ENCODE results near the gene TMEM184B. TPM values are rescaled to one million over a fixed set of nuclear protein-coding genes. Genes with fewer than 3 reads are reported as not detected.
"Not testable (repeated sequence)": the region's sequence is repeated elsewhere in the genome, so short reads cannot be mapped to it uniquely, and the experiment has no call there.

TMEM184B gene
- total RNA-seq, 2 experiments from 2014 or later: 24.4 to 26.6 TPM

DNA sequence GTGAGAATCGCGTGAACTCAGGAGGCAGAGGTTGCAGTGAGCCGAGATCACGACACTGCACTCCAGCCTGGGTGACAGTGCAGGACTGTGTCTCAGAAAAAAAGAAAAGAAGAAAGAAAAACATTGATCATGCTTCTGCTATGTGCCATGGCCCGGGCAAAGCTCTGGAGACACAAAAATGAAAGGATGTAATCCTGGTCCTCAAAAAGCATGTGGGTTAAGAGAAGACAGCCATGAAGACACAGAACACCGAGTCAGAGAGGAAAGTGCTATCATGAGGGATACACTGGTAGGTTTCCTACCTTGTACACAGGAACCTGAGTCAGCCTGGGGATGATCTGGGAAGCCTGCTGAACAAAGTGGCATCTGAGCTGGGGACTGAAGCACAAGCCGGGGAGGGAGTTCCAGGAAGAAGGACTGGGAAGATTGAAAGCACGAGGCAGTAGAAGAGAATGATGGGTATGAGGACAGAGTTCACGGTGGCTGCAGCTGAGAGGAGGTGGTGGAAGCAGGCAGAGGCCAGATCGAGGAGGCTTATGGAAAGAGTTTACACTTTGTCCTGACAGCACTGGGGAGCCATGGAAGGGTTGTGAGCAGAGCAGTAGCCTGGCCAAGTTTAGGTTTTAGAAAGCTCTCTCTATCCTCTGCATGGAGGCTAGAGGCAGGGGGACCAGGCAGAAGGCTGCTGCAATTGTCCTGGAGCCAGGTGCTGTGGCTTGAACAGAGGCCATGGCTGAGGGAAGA lies 80.9 kb downstream of the TMEM184B start:
- Mint-ChIP-seq H3K4me3 (no peak overlapping the region), H3K4me1 (ENCODE audit: low read depth) (peaks cover 3% of the 10 kb centered on the region), H3K27ac (no peak overlapping the region), H3K36me3 (no peaks in the 10 kb centered on the region), H3K27me3 (peaks cover 3% of the 10 kb centered on the region), H3K9me3 (no peaks in the 10 kb centered on the region)
- ChIA-PET CTCF (no interaction called here), POLR2A (no interaction called here)
- intact Hi-C loops (cut with micrococcal nuclease): no loop called here
- DNase-seq: no peak

DNA sequence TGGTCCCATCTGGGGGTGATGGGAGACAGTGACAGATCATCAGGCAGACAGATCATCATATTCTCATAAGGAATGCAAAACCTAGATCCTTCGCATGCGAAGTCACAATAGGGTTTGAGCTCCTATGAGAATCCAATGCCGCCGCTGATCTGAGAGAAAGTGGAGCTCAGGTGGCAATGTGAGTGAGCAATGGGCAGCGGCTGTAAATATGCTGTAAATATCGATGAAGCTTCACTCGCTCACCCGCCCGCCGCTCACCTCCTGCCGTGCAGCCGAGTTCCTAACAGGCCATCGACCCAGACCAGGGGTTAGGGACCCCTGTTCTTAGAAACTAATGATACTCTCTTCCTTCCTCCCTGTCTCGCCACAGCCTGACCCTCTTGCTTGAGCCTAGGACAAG lies 81.8 kb downstream of the TMEM184B start:
- no peak for DNase-seq
- H3K4me1 Mint-ChIP-seq (ENCODE audit: low read depth): peaks cover 3% of the 10 kb centered on the region
- H3K27me3 Mint-ChIP-seq: peaks cover 3% of the 10 kb centered on the region
- H3K9me3 Mint-ChIP-seq: no peaks in the 10 kb centered on the region
- H3K36me3 Mint-ChIP-seq: no peaks in the 10 kb centered on the region
- CTCF ChIA-PET: no interaction called here
- POLR2A ChIA-PET: interaction anchor here (1.1 kb wide), 1 partner anchor 9 kb away, joined by 3 read pairs; the partner anchor contains the start of gene PLA2G6
- intact Hi-C loops (cut with micrococcal nuclease): no loop called here
- H3K4me3 Mint-ChIP-seq: no peak overlapping the region
- H3K27ac Mint-ChIP-seq: no peak overlapping the region

DNA sequence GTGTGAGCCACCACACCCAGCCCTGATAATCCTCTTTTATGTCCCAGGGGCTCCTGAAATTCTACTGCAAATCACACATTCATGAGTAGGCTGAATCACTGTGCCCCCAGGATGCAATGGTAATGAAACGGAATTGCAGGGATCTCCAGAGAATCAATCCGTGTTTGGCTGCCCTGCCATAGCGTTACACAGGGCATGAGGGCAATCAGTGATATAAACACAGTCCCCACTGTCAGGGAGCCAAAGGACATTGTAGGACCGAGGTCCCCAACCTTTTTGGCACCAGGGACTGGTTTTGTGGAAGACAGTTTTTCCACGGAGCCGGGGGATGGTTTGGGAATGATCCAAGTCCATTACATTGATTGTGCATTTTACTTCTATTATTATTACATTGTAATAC lies 82.2 kb downstream of the TMEM184B start:
- ChIA-PET CTCF (interaction anchor here (0.7 kb wide), 1 partner anchor 225 kb away, joined by 3 read pairs; no protein-coding TSS in a partner anchor), POLR2A (interaction anchor here (1.1 kb wide), 1 partner anchor 9 kb away, joined by 3 read pairs; the partner anchor contains the start of gene PLA2G6)
- Mint-ChIP-seq H3K27ac (no peak overlapping the region), H3K4me1 (ENCODE audit: low read depth) (peaks cover 3% of the 10 kb centered on the region), H3K27me3 (peaks cover 3% of the 10 kb centered on the region), H3K9me3 (no peaks in the 10 kb centered on the region), H3K36me3 (no peaks in the 10 kb centered on the region), H3K4me3 (no peak overlapping the region)
- intact Hi-C loops (cut with micrococcal nuclease): no loop called here
- DNase-seq: no peak

DNA sequence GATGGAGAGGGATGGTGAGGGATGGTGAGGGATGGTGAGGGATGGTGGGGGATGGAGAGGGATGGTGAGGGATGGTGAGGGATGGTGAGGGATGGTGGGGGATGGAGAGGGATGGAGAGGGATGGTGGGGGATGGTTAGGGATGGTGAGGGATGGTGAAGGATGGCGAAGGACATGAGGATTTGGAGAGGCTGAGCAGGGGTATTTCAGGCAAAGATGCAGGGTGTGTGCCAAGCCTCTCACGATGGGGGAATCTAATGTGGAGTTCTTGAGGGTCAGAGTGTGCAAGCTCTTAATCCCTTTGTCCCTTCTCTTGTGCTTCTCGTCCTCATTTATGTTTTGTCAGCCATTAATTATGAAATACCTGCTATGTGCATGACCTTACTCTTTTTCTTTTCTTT lies 83.7 kb downstream of the TMEM184B start:
- Mint-ChIP-seq H3K36me3 (no peaks in the 10 kb centered on the region), H3K9me3 (no peaks in the 10 kb centered on the region), H3K4me1 (ENCODE audit: low read depth) (no peaks in the 10 kb centered on the region), H3K27me3 (peaks cover 3% of the 10 kb centered on the region), H3K4me3 (no peak overlapping the region), H3K27ac (no peak overlapping the region)
- intact Hi-C loops (cut with micrococcal nuclease): no loop called here
- no peak for DNase-seq
- ChIA-PET CTCF (no interaction called here), POLR2A (no interaction called here)

DNA sequence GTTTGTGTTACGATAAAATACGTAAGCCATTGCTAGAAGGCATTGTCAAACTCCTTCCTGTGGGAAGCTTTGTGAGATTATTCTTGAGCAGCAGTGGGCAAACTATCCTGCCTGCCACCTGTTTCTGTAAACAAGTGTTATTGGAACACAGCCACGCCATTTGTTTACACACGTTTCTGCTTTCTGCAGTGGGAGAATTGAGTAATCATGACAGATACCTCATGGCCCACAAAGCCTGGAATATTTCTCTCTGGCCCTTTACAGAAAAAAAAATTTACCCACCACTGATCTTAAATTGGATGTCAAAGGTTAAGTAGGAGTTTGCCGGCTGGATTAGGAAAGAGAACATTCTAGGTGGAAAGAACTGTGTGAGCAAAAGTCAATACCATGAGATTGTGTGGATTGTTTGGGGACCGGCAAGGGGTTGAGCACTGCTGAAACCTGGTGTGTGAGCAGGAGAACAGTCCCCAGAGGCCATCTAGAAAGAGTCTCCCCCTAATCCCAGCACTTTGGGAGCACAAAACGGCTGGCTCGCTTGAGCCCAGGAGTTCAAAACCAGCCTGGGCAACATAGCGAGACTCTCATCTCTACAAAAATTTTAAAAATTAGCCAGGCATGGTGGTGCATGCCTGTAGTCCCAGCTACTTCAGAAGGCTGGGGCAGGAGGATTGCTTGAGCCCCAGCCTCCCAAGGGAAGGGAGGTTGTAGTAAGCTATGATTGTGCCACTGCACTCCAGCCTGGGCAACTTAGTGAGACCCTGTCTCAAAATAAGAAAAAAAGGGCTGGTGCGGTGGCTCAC lies 85.2 kb downstream of the TMEM184B start:
- POLR2A ChIA-PET: interaction anchor here (0.6 kb wide), 1 partner anchor 302 kb away, joined by 4 read pairs; no protein-coding TSS in a partner anchor
- Mint-ChIP-seq H3K9me3 (no peaks in the 10 kb centered on the region), H3K27me3 (no peaks in the 10 kb centered on the region), H3K4me1 (ENCODE audit: low read depth) (peaks cover 3% of the 10 kb centered on the region), H3K4me3 (no peak overlapping the region), H3K27ac (no peak overlapping the region), H3K36me3 (no peaks in the 10 kb centered on the region)
- intact Hi-C loops (cut with micrococcal nuclease): no loop called here
- no peak for DNase-seq
- CTCF ChIA-PET: interaction anchor here (1.3 kb wide), 1 partner anchor 43 kb away, joined by 3 read pairs; no protein-coding TSS in a partner anchor

DNA sequence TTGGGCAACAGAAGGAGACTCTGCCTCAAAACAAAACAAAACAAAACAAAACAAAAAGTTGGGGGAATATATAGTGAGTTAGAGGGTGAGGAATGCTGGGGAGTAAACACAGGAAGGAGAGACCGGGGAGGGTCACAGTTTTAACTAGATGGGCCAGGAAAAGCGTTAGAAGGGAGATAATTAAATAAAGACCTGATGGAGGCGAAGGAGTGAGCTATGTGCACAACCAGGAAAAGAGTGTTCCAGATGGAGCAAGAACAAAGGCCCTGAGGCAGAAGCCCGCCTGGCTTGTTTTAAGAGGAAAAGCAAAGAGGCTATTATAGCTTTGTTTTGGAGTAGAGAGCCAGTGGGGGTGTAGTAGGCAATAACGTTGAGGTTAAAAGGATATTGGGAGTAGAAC lies 86.4 kb downstream of the TMEM184B start:
- no peak for DNase-seq
- H3K36me3 Mint-ChIP-seq: no peaks in the 10 kb centered on the region
- H3K4me1 Mint-ChIP-seq (ENCODE audit: low read depth): peaks cover 6% of the 10 kb centered on the region
- intact Hi-C loops (cut with micrococcal nuclease): no loop called here
- H3K9me3 Mint-ChIP-seq: no peaks in the 10 kb centered on the region
- no peak overlapping the region for H3K27ac Mint-ChIP-seq
- ChIA-PET CTCF (interaction anchor here (1.0 to 1.3 kb wide), 2 partner anchors 8 to 44 kb away, joined by 3 read pairs; no protein-coding TSS in a partner anchor), POLR2A (no interaction called here)
- no peaks in the 10 kb centered on the region for H3K27me3 Mint-ChIP-seq
- H3K4me3 Mint-ChIP-seq: no peak overlapping the region

DNA sequence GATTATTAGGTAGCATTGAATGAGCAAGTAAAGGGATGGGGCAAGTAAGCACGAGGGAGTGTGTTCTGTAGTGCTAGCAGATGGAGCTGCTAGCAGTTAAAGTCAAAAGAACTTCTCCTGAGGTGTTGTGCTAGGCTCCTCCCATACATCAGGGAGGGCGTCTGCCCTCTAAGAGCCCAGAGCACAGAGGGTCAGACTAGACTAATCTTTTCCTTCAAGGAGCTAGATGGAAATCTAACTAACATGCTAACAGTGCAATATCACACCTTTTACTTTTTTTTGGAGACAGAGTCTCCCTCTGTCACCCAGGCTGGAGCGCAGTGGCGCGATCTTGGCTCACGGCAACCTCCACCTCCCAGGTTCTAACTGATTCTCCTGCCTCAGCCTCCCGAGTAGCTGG lies 88.0 kb downstream of the TMEM184B start:
- H3K4me1 Mint-ChIP-seq (ENCODE audit: low read depth): peaks cover 19% of the 10 kb centered on the region
- H3K4me3 Mint-ChIP-seq: no peak overlapping the region
- no peaks in the 10 kb centered on the region for H3K9me3 Mint-ChIP-seq
- no peak overlapping the region for H3K27ac Mint-ChIP-seq
- H3K27me3 Mint-ChIP-seq: no peaks in the 10 kb centered on the region
- H3K36me3 Mint-ChIP-seq: no peaks in the 10 kb centered on the region
- ChIA-PET POLR2A (no interaction called here), CTCF (no interaction called here)
- no peak for DNase-seq
- intact Hi-C loops (cut with micrococcal nuclease): loop anchor here (5.0 kb wide), 2 partner anchors 33 to 523 kb away; partner anchors contain the start of gene GTPBP1

DNA sequence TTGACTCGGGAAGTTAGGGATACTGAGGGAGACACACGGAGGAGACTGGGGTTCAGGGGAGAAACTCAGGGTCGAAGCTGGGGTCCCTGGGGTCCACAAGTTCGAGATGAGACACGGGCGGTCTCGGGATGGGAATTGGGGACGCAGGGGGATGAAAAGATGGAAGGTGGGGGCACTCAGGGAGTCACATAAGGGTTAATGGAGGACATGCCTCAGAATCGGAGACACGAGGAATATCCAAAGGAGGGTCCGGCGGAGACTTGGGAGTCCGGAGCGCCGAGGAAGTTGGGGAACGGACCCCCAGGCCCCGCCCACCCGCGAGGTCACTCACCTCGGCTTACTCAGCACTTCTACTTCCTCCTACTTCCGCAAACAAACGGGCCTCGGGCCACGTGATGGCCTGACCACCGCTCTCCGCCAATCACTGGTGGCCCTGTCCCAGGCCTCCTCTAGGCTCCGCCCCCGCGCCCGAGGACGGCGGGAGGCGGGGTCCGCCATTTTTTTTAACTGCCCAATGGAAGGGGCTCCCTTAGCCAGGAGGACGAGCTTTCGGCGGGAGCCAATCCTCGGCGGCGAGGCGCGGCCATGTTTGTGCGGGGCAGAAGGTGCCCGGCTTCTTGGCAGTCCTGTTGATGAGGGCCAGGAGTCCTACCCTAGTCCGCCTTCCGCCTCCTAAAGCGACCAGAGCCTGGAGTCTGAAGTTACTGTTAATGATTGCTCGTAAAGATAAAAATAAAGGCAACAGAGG lies 91.2 kb downstream of the TMEM184B start, which contains the start of gene PLA2G6:
TSS of gene PLA2G6 (minus strand) at position 378 of the 748 bp plus-strand sequence. CDS start 12,404 bp downstream, outside the sequence.
- DNase-seq: peak; percentile 99
- intact Hi-C loops (cut with micrococcal nuclease): loop anchor here (1.0 to 5.0 kb wide), 3 partner anchors 20 to 526 kb away; partner anchors contain the start of genes GTPBP1 and MAFF
- Mint-ChIP-seq H3K27ac (peak within 1 kb of the TSS; percentile 99), H3K9me3 (no peaks in the 10 kb centered on the region), H3K27me3 (no peaks in the 10 kb centered on the region), H3K36me3 (no peaks in the 10 kb centered on the region), H3K4me3 (peak within 1 kb of the TSS; percentile 86), H3K4me1 (ENCODE audit: low read depth) (peaks cover 44% of the 10 kb centered on the region)
- POLR2A ChIA-PET: interaction anchor here (0.5 to 1.6 kb wide), 6 partner anchors 9 to 524 kb away, joined by 3 to 10 read pairs (median 4); partner anchors contain the start of genes ANKRD54, GTPBP1 and MAFF
- CTCF ChIA-PET: interaction anchor here (1.0 to 1.6 kb wide), 2 partner anchors 20 to 130 kb away, joined by 4 to 7 read pairs; partner anchors contain the start of gene MAFF

DNA sequence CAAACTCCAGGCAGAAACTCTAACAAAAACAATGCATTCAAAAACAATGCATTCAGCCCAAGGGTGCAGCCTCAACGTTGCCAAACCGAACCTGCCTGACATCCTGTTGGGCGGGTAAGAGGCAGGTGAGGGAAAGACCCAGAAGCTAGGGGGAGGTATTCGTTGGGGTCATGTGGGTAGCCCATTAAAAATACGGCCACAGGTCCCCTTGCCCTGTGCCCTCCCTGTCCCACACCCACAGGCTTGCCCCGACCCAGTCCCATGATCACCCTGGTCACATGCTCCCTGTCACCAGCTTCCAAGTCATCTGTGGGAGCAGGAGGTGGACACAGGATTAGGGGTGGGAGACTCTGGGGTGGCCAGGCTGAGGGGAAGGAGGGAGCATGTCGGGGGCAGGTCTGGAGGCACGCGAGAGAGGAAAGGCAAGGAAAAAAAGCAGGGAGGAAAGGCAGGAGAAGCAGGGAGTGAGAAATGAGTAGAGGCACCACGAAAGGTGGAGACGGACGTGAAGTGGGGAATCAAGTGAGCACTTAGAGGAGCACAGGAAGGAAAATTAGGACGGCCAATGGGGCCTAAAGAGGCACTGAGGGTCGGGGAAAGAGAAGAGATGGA lies 91.9 kb downstream of the TMEM184B start:
- Mint-ChIP-seq H3K9me3 (no peaks in the 10 kb centered on the region), H3K27me3 (no peaks in the 10 kb centered on the region), H3K27ac (peak overlapping the region; percentile 99), H3K4me3 (peak overlapping the region; percentile 86), H3K4me1 (ENCODE audit: low read depth) (peaks cover 51% of the 10 kb centered on the region), H3K36me3 (no peaks in the 10 kb centered on the region)
- ChIA-PET CTCF (interaction anchor here (0.6 to 1.6 kb wide), 3 partner anchors 9 to 617 kb away, joined by 3 to 7 read pairs (median 3); partner anchors contain the start of gene MAFF), POLR2A (interaction anchor here (0.5 to 1.6 kb wide), 6 partner anchors 20 to 337 kb away, joined by 3 to 10 read pairs (median 4); partner anchors contain the start of genes ANKRD54 and MAFF)
- DNase-seq: peak; percentile 61
- intact Hi-C loops (cut with micrococcal nuclease): loop anchor here (1.0 to 5.0 kb wide), 3 partner anchors 20 to 526 kb away; partner anchors contain the start of genes GTPBP1 and MAFF

DNA sequence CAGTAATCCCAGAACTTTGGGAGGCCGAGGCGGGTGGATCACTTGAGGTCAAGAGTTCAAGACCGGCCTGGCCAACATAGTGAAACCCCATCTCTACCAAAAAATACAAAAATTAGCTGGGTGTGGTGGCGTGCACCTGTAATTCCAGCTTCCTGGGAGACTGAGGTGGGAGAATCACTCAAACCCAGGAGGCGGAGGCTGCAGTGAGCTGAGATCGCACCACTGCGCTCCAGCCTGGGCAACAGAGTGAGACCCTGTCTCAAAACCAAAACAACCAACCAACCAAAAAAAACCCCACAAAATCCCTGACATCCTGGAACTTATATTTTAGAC lies 94.2 kb downstream of the TMEM184B start:
- H3K4me1 Mint-ChIP-seq (ENCODE audit: low read depth): peaks cover 65% of the 10 kb centered on the region
- intact Hi-C loops (cut with micrococcal nuclease); H3K27me3 Mint-ChIP-seq; DNase-seq; H3K36me3 Mint-ChIP-seq; H3K27ac Mint-ChIP-seq; H3K9me3 Mint-ChIP-seq; H3K4me3 Mint-ChIP-seq; POLR2A ChIA-PET: not testable (repeated sequence)
- CTCF ChIA-PET: interaction anchor here (1.1 to 1.7 kb wide), 3 partner anchors 39 to 76 kb away, joined by 3 to 5 read pairs (median 4); no protein-coding TSS in a partner anchor

DNA sequence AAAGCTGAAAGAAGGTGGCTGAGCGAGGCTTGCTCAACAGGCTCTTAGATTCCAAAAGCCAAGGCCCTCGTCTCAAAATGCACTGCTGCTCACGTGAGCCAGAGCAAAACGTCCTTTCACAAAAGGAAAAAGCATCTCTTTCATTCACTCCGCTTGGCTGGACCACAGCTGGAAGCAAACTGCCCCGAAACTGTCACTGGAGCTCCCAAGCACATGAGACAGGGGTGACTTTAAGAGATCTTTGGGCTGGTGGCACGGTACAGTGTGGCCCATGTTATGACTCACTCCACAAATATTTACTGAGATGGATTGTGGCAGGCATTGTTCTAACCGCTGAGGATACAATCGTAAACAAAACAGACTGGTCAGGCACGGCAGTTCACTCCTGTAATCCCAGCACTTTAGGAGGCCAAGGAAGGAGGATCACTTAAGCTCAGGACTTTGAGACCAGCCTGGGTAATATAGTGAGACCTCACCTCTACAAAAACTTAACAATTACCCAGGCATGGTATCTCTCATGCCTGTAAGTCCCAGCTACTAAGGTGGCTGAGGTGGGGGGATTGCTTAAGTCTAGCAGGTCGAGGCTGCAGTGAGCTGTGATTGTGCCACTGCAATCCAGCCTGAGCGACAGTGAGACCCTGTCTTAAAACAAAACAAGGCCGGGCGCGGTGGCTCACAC lies 94.7 kb downstream of the TMEM184B start:
- Mint-ChIP-seq H3K27me3 (no peaks in the 10 kb centered on the region), H3K9me3 (no peaks in the 10 kb centered on the region), H3K4me3 (no peak overlapping the region), H3K4me1 (ENCODE audit: low read depth) (peaks cover 70% of the 10 kb centered on the region), H3K36me3 (no peaks in the 10 kb centered on the region), H3K27ac (no peak overlapping the region)
- intact Hi-C loops (cut with micrococcal nuclease): no loop called here
- CTCF ChIA-PET: interaction anchor here (1.7 kb wide), 1 partner anchor 63 kb away, joined by 5 read pairs; no protein-coding TSS in a partner anchor
- no peak for DNase-seq
- POLR2A ChIA-PET: no interaction called here
